HUES64 (cell line): ENCODE measurements around the gene BMPER.

Source experiments
- H3K27ac ChIP-seq: 2 replicates; pipeline ENCODE4 v1.7.0; 2013; ENCODE audit warnings: low read depth, low read length, inconsistent platforms
- H3K27me3 ChIP-seq: 2 replicates; pipeline ENCODE4 v1.6.1; 2013; ENCODE audit warnings: mild to moderate bottlenecking, low read length; ENCODE audit not compliant: insufficient read depth
- H3K36me3 ChIP-seq: 2 replicates; pipeline ENCODE4 v1.6.1; 2013; ENCODE audit warnings: mild to moderate bottlenecking, low read length; ENCODE audit not compliant: insufficient read depth
- H3K4me1 ChIP-seq: 2 replicates; pipeline ENCODE4 v1.6.1; 2013; ENCODE audit warnings: mild to moderate bottlenecking, low read length, moderate library complexity; ENCODE audit not compliant: insufficient read depth
- H3K4me3 ChIP-seq: 2 replicates; pipeline ENCODE4 v1.5.1; 2013; ENCODE audit warnings: mild to moderate bottlenecking, low read length, moderate library complexity
- H3K9ac ChIP-seq: 2 replicates; pipeline ENCODE4 v1.6.1; 2013; ENCODE audit warnings: mild to moderate bottlenecking, low read depth, low read length
- H3K9me3 ChIP-seq: 2 replicates; pipeline ENCODE4 v1.6.1; 2013; ENCODE audit warnings: low read depth, low read length; ENCODE audit not compliant: insufficient read depth
- WGBS: fragments of 150-250, 120-280 bp; methylation state at CpG from one replicate; pipeline ENCODE4 v1.1.7; 2013; ENCODE audit warnings: missing lambda C conversion rate; 5-methylcytosine and 5-hydroxymethylcytosine counted together

The BMPER gene

GRCh38 chr7:34086981-34087380, 181.6 kb downstream of the BMPER start:
- no peaks in the 10 kb centered on the region for H3K9me3 ChIP-seq
- H3K4me1 ChIP-seq, result no peaks in the 10 kb centered on the region
- no peak overlapping the region for H3K4me3 ChIP-seq
- 95% methylated on average over 5 of the region's 5 CpGs for WGBS
- no peaks in the 10 kb centered on the region for H3K27me3 ChIP-seq
- no peaks in the 10 kb centered on the region for H3K36me3 ChIP-seq
- no peak overlapping the region for H3K9ac ChIP-seq
- H3K27ac ChIP-seq, result no peak overlapping the region

- 95% methylated on average over 10 of the region's 10 CpGs for WGBS
- H3K36me3 ChIP-seq, result no peaks in the 10 kb centered on the region
- no peaks in the 10 kb centered on the region for H3K27me3 ChIP-seq
- H3K9ac ChIP-seq, result no peak overlapping the region
- H3K4me3 ChIP-seq, result no peak overlapping the region
- H3K4me1 ChIP-seq, result no peaks in the 10 kb centered on the region
- peaks cover 6% of the 10 kb centered on the region; the same call in 1 of the 2 replicates for H3K9me3 ChIP-seq
- H3K27ac ChIP-seq, result no peak overlapping the region
These were observed 182.9 kb downstream of the BMPER start for GRCh38 chr7:34087892-34088891.

- no peak overlapping the region for H3K4me3 ChIP-seq
- H3K9ac ChIP-seq, result no peak overlapping the region
- H3K27me3 ChIP-seq, result no peaks in the 10 kb centered on the region
- no peaks in the 10 kb centered on the region for H3K4me1 ChIP-seq
- H3K27ac ChIP-seq, result no peak overlapping the region
- WGBS, result 89% methylated on average over 5 of the region's 5 CpGs
- peaks cover 9% of the 10 kb centered on the region; the same call in 1 of the 2 replicates for H3K9me3 ChIP-seq
- H3K36me3 ChIP-seq, result no peaks in the 10 kb centered on the region
These were observed 185.5 kb downstream of the BMPER start for GRCh38 chr7:34090816-34091215.

- 31% methylated on average over 4 of the region's 4 CpGs for WGBS
- Histone ChIP-seq H3K27ac (no peak overlapping the region), H3K4me1 (no peaks in the 10 kb centered on the region), H3K36me3 (no peaks in the 10 kb centered on the region), H3K9me3 (peaks cover 9% of the 10 kb centered on the region; the same call in 1 of the 2 replicates), H3K9ac (no peak overlapping the region), H3K4me3 (no peak overlapping the region), H3K27me3 (no peaks in the 10 kb centered on the region)
These were observed 186.1 kb downstream of the BMPER start for GRCh38 chr7:34091321-34091917.

- Histone ChIP-seq H3K27me3 (no peaks in the 10 kb centered on the region), H3K9ac (no peak overlapping the region), H3K4me1 (no peaks in the 10 kb centered on the region), H3K27ac (no peak overlapping the region), H3K9me3 (peaks cover 9% of the 10 kb centered on the region; the same call in 1 of the 2 replicates), H3K36me3 (no peaks in the 10 kb centered on the region), H3K4me3 (no peak overlapping the region)
- WGBS, result 95% methylated on average over 3 of the region's 3 CpGs
These were observed 187.9 kb downstream of the BMPER start for GRCh38 chr7:34093276-34093675.

- Histone ChIP-seq H3K27ac (no peak overlapping the region), H3K36me3 (no peaks in the 10 kb centered on the region), H3K4me1 (no peaks in the 10 kb centered on the region), H3K9ac (no peak overlapping the region), H3K27me3 (no peaks in the 10 kb centered on the region), H3K9me3 (peaks cover 9% of the 10 kb centered on the region; the same call in 1 of the 2 replicates), H3K4me3 (no peak overlapping the region)
- WGBS, result 93% methylated on average over 4 of the region's 4 CpGs
These were observed 190.9 kb downstream of the BMPER start for GRCh38 chr7:34096198-34096651.

GRCh38 chr7:34096777-34097176, 191.4 kb downstream of the BMPER start:
- H3K36me3 ChIP-seq, result no peaks in the 10 kb centered on the region
- H3K9ac ChIP-seq, result no peak overlapping the region
- H3K4me1 ChIP-seq, result no peaks in the 10 kb centered on the region
- peaks cover 9% of the 10 kb centered on the region; the same call in 1 of the 2 replicates for H3K9me3 ChIP-seq
- no peak overlapping the region for H3K27ac ChIP-seq
- WGBS, result 66% methylated on average over 2 of the region's 2 CpGs
- H3K27me3 ChIP-seq, result no peaks in the 10 kb centered on the region
- no peak overlapping the region for H3K4me3 ChIP-seq

GRCh38 chr7:34100661-34101060, 195.3 kb downstream of the BMPER start:
- Histone ChIP-seq H3K27ac (no peak overlapping the region), H3K9me3 (no peaks in the 10 kb centered on the region), H3K4me1 (no peaks in the 10 kb centered on the region), H3K9ac (no peak overlapping the region), H3K27me3 (no peaks in the 10 kb centered on the region), H3K4me3 (no peak overlapping the region), H3K36me3 (no peaks in the 10 kb centered on the region)
- WGBS, result 82% methylated on average over 4 of the region's 4 CpGs

- H3K4me1 ChIP-seq, result peaks cover 7% of the 10 kb centered on the region; the same call in 1 of the 2 replicates
- no peaks in the 10 kb centered on the region for H3K27me3 ChIP-seq
- no peak overlapping the region for H3K9ac ChIP-seq
- no peak overlapping the region for H3K4me3 ChIP-seq
- H3K36me3 ChIP-seq, result no peaks in the 10 kb centered on the region
- 82% methylated on average over 6 of the region's 6 CpGs for WGBS
- H3K27ac ChIP-seq, result no peak overlapping the region
- no peaks in the 10 kb centered on the region for H3K9me3 ChIP-seq
These were observed 198.8 kb downstream of the BMPER start for GRCh38 chr7:34104115-34104514.

GRCh38 chr7:34104992-34105391, 199.7 kb downstream of the BMPER start:
- H3K4me1 ChIP-seq, result peaks cover 7% of the 10 kb centered on the region; the same call in 1 of the 2 replicates
- H3K9me3 ChIP-seq, result no peaks in the 10 kb centered on the region
- H3K4me3 ChIP-seq, result no peak overlapping the region
- WGBS, result 95% methylated on average over 1 of the region's 1 CpG
- no peaks in the 10 kb centered on the region for H3K27me3 ChIP-seq
- no peaks in the 10 kb centered on the region for H3K36me3 ChIP-seq
- H3K27ac ChIP-seq, result no peak overlapping the region
- H3K9ac ChIP-seq, result no peak overlapping the region

GRCh38 chr7:34107276-34107675, 201.9 kb downstream of the BMPER start:
- no peaks in the 10 kb centered on the region for H3K36me3 ChIP-seq
- peaks cover 7% of the 10 kb centered on the region; the same call in 1 of the 2 replicates for H3K4me1 ChIP-seq
- H3K27me3 ChIP-seq, result no peaks in the 10 kb centered on the region
- no peak overlapping the region for H3K27ac ChIP-seq
- WGBS, result 87% methylated on average over 5 of the region's 5 CpGs
- no peak overlapping the region for H3K4me3 ChIP-seq
- no peak overlapping the region for H3K9ac ChIP-seq
- no peaks in the 10 kb centered on the region for H3K9me3 ChIP-seq
